HG03045 (cell line): ENCODE data around the gene FAIM2.
"Not testable (repeated sequence)": the region's sequence is repeated elsewhere in the genome, so short reads cannot be mapped to it uniquely, and the experiment has no call there.

Experiments
- ATAC-seq: cut with Tn5 transposase; IDR thresholded peaks from one replicate; pipeline ENCODE4 v1.9.1; 2021; ENCODE audit warnings: mild to moderate bottlenecking, moderate library complexity; ENCODE audit not compliant: unreplicated experiment

FAIM2 gene

GRCh38 chr12:49881415-49882247 lies 22.1 kb downstream of the FAIM2 start:
- ATAC-seq = no peak

GRCh38 chr12:49880756-49881414 lies 22.8 kb downstream of the FAIM2 start:
- ATAC-seq = no peak

GRCh38 chr12:49879065-49879464 lies 24.6 kb downstream of the FAIM2 start:
- not testable (repeated sequence) for ATAC-seq

- no peak for ATAC-seq
Observed at GRCh38 chr12:49878021-49878420, 25.7 kb downstream of the FAIM2 start.

- ATAC-seq = no peak
Observed at GRCh38 chr12:49877066-49877465, 26.6 kb downstream of the FAIM2 start.

GRCh38 chr12:49876070-49876469 lies 27.6 kb downstream of the FAIM2 start:
- no peak for ATAC-seq

GRCh38 chr12:49875115-49875720 lies 28.5 kb downstream of the FAIM2 start:
- no peak for ATAC-seq

GRCh38 chr12:49874142-49874897 lies 29.4 kb downstream of the FAIM2 start:
- no peak for ATAC-seq

- no peak for ATAC-seq
Observed at GRCh38 chr12:49873361-49873934, 30.3 kb downstream of the FAIM2 start.

GRCh38 chr12:49872781-49873181 lies 30.9 kb downstream of the FAIM2 start:
- no peak for ATAC-seq

- no peak for ATAC-seq
Observed at GRCh38 chr12:49872381-49872780, 31.3 kb downstream of the FAIM2 start.

- not testable (repeated sequence) for ATAC-seq
Observed at GRCh38 chr12:49871811-49872251, 31.9 kb downstream of the FAIM2 start.

- no peak for ATAC-seq
Observed at GRCh38 chr12:49871263-49871561, 32.5 kb downstream of the FAIM2 start.

GRCh38 chr12:49870501-49871262 lies 33.0 kb downstream of the FAIM2 start:
- no peak for ATAC-seq

- no peak for ATAC-seq
Observed at GRCh38 chr12:49869816-49870500, 33.7 kb downstream of the FAIM2 start.

GRCh38 chr12:49868952-49869815 lies 34.5 kb downstream of the FAIM2 start:
- no peak for ATAC-seq

- no peak for ATAC-seq
Observed at GRCh38 chr12:49868449-49868848, 35.3 kb downstream of the FAIM2 start.

GRCh38 chr12:49867570-49868341 lies 35.9 kb downstream of the FAIM2 start:
- no peak for ATAC-seq
